HT1080 (cell line): Measurements from ENCODE around the gene OGDH. TPM values are rescaled to one million over a fixed set of nuclear protein-coding genes. Genes with fewer than 3 reads are reported as not detected.
A peak's percentile ranks its signal among the peaks of the same experiment; 100 is the strongest.
"Not testable (repeated sequence)": the region's sequence is repeated elsewhere in the genome, so short reads cannot be mapped to it uniquely, and the experiment has no call there.

ENCODE experiments used
- DNase-seq: peaks from one replicate; pipeline ENCODE4 v3.0.0-alpha.2; 2015; ENCODE audit warnings: low read depth
- total RNA-seq: library from RNA; depleted of rRNA; stranded (reverse); fragments of >200 nt; shearing (Covaris generic); gene quantifications from 2 replicates; pipeline ENCODE4 v1.2.3, GENCODE V29; 2014

OGDH gene
- total RNA-seq, 1 experiment from 2014 or later, result 41.9 TPM

GRCh38 chr7:44580945-44581878 is 25.2 kb upstream of the OGDH start:
- DNase-seq, result no peak

GRCh38 chr7:44581879-44582603 is 24.4 kb upstream of the OGDH start, which contains the start of gene TMED4:
TMED4 (minus strand) TSS chr7:44582231; CDS start chr7:44582206, 25 bp downstream.
- peak; percentile 98 for DNase-seq

- DNase-seq, result no peak
Observed at GRCh38 chr7:44583146-44583865, 23.1 kb upstream of the OGDH start.

- DNase-seq, result peak; percentile 71
Observed at GRCh38 chr7:44587843-44588711, 18.4 kb upstream of the OGDH start.

- DNase-seq, result no peak
Observed at GRCh38 chr7:44590910-44591309, 15.5 kb upstream of the OGDH start.

GRCh38 chr7:44595934-44596635 is 10.3 kb upstream of the OGDH start:
- peak; percentile 34 for DNase-seq

- not testable (repeated sequence) for DNase-seq
Observed at GRCh38 chr7:44597181-44597580, 9.2 kb upstream of the OGDH start.

- no peak for DNase-seq
Observed at GRCh38 chr7:44599222-44599621, 7.2 kb upstream of the OGDH start.

GRCh38 chr7:44602576-44602910 is 3.9 kb upstream of the OGDH start:
- DNase-seq, result no peak

- no peak for DNase-seq
Observed at GRCh38 chr7:44603193-44603592, 3.2 kb upstream of the OGDH start.

GRCh38 chr7:44604941-44605340 is 1.5 kb upstream of the OGDH start:
- no peak for DNase-seq

- no peak for DNase-seq
Observed at GRCh38 chr7:44607141-44608068, 978 bp downstream of the OGDH start.

- no peak for DNase-seq
Observed at GRCh38 chr7:44608916-44609648, 2.7 kb downstream of the OGDH start.

- DNase-seq, result no peak
Observed at GRCh38 chr7:44609829-44610228, 3.4 kb downstream of the OGDH start.

- no peak for DNase-seq
Observed at GRCh38 chr7:44615149-44615611, 8.8 kb downstream of the OGDH start.

- no peak for DNase-seq
Observed at GRCh38 chr7:44615793-44616192, 9.4 kb downstream of the OGDH start.

- no peak for DNase-seq
Observed at GRCh38 chr7:44616545-44616944, 10.1 kb downstream of the OGDH start.

- DNase-seq, result peak; percentile 62
Observed at GRCh38 chr7:44617225-44617890, 10.9 kb downstream of the OGDH start.
